Activated CD8-positive, alpha-beta memory T cell treated with anti-CD3 and anti-CD28 coated beads for 1 hour (primary cell): ENCODE measurements around the gene SWI5.
A peak's percentile ranks its signal among the peaks of the same experiment; 100 is the strongest.

ENCODE experiments used
- DNase-seq, 2 donors: peaks; one replicate each; pipeline ENCODE4 v3.0.0-alpha.2; 2020; ENCODE audit warnings: low read depth in 1 of 2; ENCODE audit errors: extremely low read depth in 1 of 2

SWI5 gene

DNA sequence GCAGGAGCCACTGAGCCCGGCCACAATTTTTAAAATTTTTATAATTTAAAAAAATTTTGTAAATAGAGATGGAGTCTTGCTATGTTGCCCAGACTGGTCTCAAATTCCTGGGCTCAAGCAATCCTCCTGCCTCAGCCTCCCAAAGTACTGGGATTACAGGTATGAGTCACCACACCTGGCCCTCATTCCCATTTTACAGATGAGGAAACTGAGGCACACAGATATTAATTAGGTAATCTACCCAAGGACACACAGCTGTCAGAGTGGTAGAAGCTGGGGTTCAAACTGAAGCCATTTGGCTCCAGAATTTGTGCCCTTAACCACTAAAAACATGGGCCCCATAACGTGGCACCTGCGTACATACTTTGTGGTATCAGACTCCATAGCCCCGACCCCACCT, 38.6 kb downstream of the SWI5 start:
- no peak for DNase-seq

GRCh38 chr9:128316421-128316820, 40.3 kb downstream of the SWI5 start:
- no peak for DNase-seq

GRCh38 chr9:128317629-128318028, 41.6 kb downstream of the SWI5 start:
- DNase-seq = no peak

GRCh38 chr9:128321343-128321742, 45.3 kb downstream of the SWI5 start:
- DNase-seq = no peak

- DNase-seq = no peak
Measured at GRCh38 chr9:128321879-128322403, 45.9 kb downstream of the SWI5 start.

- DNase-seq = peak; percentile 83
Measured at GRCh38 chr9:128322404-128323211, 46.5 kb downstream of the SWI5 start, which contains the start of the genes COQ4 and TRUB2. Gene COQ4, plus strand, starts transcription at chr9:128322839. Its CDS starts 20 bp downstream, at chr9:128322859. Gene TRUB2, minus strand, starts transcription at chr9:128322447. Its CDS starts 39 bp downstream, at chr9:128322408.

DNA sequence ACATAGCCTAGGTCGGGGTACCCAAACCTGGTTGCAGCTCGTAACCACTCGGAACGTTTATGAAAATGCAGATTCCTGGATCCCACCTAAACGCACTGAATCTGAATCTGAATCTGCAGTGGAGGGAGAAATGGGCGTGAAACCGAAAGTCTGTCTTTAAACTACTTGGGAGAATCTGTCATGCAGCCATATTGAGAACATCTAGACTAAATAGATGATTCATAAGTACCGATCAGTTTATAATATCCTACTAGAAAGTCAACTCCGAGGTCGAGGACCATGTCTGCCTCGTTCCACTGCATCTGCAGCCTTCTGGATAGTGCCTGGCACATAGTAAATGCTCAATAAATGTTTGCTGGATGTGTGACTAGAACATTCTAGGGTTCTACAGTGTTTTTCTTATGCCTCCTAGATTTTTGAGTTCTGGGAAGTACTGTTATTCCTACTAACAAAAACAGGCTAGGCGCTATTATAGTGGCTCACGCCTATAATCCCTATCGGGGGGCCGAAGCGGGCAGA, 47.2 kb downstream of the SWI5 start:
- DNase-seq = no peak

DNA sequence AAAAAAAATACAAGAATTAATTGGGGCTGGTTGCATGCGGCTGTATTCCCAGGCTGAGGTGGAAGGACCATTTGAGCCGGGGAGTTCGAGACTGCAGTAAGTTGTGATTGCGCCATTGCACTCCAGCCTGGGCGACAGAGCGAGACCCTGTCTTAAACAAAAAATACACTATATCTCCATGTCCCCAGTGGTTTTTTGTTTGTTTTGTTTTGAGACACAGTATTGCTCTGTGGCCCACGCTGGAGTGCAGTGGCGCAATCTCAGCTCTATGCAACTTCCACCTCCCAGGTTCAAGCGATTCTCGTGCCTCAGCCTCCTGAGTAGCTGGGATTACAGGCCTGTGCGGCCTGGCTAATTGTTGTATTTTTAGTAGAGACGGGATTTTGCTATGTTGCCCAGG, 47.7 kb downstream of the SWI5 start:
- no peak for DNase-seq

- no peak for DNase-seq
Measured at GRCh38 chr9:128324401-128324800, 48.3 kb downstream of the SWI5 start.

DNA sequence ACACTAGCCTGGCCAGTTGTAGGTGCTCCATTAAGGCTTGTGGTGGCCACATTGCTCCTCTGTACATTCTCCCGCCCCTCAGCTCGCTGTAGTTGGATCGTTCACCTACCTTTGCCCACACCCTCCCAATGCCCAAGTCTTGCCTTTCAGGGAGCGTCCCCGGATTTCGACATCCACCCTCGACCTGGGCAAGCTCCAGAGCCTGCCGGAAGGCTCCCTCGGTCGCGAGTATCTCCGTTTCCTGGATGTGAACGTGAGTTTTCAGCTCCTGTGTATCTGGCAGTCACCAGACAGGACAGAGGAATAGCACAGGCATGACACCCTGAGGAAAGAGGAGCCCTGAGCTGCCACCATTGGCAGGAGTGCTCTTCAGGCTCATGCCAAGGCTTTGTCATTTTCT, 49.6 kb downstream of the SWI5 start:
- no peak for DNase-seq

GRCh38 chr9:128333451-128333869, 57.4 kb downstream of the SWI5 start:
- DNase-seq = no peak

GRCh38 chr9:128335161-128335560, 59.1 kb downstream of the SWI5 start:
- DNase-seq = no peak

DNA sequence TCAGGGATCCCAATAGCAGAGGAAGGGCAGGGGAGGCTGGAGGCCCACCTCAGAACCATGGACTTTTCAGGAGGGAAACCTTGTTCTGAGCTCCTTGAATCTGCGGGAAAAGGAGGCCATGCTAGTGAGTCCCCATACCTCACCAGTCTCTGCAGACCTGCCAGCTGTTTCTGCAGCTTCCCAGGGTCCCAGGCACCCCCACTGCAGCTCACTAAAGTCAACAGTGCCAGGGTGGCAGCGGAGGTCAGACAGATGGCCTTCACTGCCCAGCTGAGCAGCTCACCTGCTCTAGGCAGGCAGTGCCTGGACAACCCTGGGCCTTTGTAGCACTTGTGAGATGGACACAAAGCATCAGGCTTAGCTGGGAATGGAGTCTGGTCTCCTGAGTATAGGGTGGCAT, 59.8 kb downstream of the SWI5 start:
- no peak for DNase-seq

DNA sequence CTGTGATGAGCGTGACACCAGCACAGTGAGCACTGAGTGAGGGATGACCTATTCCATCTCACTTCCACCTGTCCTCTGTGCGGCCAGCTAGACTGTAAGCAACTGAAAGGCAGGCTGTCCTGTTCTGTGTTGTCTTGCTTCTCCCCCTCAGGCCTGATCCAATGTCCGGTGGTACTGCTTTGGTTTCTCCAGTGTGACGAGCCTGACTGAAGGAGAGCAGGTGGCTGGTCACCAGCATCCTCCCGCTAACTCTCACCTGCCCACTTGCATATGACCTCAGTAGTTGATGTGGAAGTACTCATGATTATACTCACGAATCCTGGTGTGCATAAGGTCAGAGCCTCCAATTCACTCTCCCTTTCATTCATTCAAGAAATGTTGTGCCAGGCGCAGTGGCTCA, 61.9 kb downstream of the SWI5 start:
- DNase-seq = no peak
